Stimulated activated CD8-positive, alpha-beta memory T cell treated with anti-CD3 and anti-CD28 coated beads, Interleukin-15, amount 100 ng/mL, for 4 hours (primary cell): ENCODE data around the gene FSCB.
"Not testable (repeated sequence)": the region's sequence is repeated elsewhere in the genome, so short reads cannot be mapped to it uniquely, and the experiment has no call there.

ENCODE experiments used
- DNase-seq, 2 donors: peaks; one replicate each; pipeline ENCODE4 v3.0.0-alpha.2; 2020; ENCODE audit warnings: low read depth in 2 of 2

Gene FSCB, protein sequence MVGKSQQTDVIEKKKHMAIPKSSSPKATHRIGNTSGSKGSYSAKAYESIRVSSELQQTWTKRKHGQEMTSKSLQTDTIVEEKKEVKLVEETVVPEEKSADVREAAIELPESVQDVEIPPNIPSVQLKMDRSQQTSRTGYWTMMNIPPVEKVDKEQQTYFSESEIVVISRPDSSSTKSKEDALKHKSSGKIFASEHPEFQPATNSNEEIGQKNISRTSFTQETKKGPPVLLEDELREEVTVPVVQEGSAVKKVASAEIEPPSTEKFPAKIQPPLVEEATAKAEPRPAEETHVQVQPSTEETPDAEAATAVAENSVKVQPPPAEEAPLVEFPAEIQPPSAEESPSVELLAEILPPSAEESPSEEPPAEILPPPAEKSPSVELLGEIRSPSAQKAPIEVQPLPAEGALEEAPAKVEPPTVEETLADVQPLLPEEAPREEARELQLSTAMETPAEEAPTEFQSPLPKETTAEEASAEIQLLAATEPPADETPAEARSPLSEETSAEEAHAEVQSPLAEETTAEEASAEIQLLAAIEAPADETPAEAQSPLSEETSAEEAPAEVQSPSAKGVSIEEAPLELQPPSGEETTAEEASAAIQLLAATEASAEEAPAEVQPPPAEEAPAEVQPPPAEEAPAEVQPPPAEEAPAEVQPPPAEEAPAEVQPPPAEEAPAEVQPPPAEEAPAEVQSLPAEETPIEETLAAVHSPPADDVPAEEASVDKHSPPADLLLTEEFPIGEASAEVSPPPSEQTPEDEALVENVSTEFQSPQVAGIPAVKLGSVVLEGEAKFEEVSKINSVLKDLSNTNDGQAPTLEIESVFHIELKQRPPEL

GRCh38 chr14:44507183-44507582, at the start of gene FSCB:
Gene FSCB, minus strand, starts transcription at chr14:44507283. Its CDS starts 296 bp downstream, at chr14:44506987.
- no peak for DNase-seq

DNA sequence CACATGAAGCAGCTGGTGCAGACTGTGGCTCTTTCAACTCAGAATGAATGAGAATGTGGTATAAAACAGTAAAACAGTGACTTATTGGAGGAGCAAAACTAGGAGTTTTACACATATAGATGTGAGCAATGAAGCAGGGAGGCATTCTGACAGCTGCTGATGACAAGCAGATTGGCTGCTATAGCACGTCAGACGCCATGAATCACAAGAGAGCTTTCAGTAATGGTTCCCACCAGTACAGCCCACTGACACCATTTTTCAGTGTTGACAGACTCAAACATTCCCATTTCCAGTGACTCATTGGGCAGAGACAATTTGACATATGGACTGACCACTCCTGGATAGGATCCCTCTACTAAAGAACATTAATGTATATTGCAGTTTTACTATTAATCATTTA, 24.6 kb upstream of the FSCB start:
- DNase-seq: no peak

GRCh38 chr14:44530475-44530874, 23.4 kb upstream of the FSCB start:
- no peak for DNase-seq

- no peak for DNase-seq
Observed at GRCh38 chr14:44529026-44529425, 21.9 kb upstream of the FSCB start.

DNA sequence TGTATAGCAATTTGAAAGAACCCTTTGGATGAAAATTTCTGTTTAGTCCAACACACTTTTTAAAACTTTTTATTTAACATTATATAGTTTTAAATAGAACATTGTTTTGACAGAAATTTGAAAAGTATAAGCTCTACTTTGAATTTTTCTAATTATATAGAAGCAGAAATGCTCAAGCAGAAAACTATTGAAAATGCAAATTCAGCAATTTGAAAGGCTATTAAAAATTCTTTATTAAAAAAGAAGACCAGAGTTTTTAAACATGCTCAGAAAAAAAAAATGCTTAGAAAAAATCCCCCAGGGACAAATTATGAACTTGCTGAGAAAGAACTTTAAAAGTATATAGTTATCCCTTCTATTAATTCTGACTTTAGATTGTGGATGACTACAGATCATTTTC, 21.1 kb upstream of the FSCB start:
- DNase-seq: no peak

- DNase-seq: no peak
Observed at GRCh38 chr14:44525237-44525636, 18.2 kb upstream of the FSCB start.

DNA sequence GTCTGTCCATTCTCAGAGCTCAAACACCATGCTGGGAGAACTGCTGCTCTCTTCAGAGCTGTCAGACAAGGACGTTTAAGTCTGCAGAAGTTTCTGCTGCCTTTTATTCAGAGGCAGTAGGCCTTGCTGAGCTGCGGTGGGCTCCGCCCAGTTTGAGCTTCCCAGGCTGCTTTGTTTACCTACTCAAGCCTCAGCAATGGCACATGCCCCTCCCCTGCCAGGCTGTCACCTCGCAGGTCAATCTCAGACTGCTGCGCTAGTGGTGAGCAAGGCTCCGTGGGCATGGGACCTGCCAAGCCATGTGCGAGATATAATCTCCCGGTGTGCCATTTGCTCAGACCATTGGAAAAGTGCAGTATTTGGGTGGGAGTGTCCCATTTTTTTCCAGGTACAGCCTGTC, 8.6 kb upstream of the FSCB start:
- not testable (repeated sequence) for DNase-seq

DNA sequence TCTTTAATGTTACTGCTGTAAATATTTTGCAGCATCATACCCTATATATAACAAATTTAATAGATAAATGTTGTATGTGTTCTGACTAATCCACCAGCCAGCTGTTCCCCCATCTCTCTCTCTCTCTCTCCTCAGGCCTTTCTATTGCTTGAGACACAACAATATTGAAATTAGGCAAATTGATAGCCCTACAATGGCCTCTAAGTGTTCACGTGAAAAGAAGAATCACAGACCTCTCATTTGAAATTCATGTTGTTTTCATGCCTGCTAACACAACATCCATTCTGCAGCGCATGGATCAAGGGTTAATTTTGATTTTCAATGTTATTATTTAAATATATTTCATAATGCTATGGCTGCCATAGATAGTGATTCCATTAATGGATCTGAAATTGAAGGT, 1.8 kb upstream of the FSCB start:
- DNase-seq: no peak

DNA sequence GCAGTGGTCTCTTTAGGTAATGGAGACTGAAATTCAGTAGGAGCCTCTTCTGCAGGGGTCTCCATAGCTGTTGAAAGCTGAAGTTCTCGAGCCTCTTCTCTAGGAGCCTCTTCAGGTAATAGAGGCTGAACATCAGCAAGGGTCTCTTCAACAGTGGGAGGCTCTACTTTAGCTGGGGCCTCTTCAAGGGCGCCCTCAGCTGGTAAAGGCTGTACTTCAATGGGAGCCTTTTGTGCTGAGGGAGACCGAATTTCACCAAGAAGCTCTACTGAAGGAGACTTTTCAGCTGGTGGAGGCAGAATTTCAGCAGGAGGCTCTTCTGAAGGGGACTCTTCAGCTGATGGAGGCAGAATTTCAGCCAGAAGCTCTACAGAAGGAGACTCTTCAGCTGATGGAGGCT, 1.5 kb downstream of the FSCB start:
- no peak for DNase-seq

DNA sequence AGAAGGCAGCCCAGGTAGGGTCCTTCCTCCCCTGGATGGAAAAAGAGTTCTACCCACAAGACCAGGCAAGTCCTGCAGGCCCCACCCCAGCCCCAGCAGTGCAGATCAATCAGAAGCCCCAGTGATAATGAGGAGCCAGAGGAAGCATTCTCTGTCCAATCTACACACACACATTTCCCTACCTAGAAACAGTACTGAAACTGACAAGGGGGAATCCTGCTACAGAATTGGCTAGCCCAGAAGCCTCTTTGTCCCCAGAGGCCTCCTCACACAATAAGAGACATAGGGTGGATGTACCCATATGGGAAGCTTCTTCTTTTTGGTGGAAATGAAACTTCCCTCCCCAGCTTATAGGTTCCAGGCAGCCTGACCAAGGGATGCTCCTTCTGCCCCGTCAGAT, 9.9 kb downstream of the FSCB start:
- DNase-seq: no peak

GRCh38 chr14:44494137-44494536, 12.9 kb downstream of the FSCB start:
- DNase-seq: no peak

- no peak for DNase-seq
Observed at GRCh38 chr14:44490966-44491365, 16.1 kb downstream of the FSCB start.

DNA sequence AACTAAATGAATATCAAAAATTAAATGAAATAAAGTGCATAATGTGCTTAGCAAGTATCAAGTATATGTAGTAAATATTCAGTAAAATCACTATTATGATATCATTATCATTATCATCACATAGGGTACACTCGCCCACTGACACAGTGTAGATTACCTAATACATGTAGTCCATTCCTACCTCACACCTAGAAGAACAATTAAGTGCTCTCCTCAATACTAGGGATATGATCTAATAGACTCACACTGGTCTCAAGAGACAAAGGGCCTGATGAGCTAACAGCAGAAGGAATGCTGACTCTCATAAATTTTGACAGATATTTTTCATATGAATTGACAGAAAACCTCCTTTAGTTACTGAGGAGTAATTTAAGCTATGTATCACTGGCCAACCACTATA, 29.1 kb downstream of the FSCB start:
- DNase-seq: no peak

GRCh38 chr14:44468771-44469170, 38.3 kb downstream of the FSCB start:
- DNase-seq: no peak

GRCh38 chr14:44463356-44464004, 43.6 kb downstream of the FSCB start:
- DNase-seq: no peak

- DNase-seq: no peak
Observed at GRCh38 chr14:44462381-44462780, 44.7 kb downstream of the FSCB start.

DNA sequence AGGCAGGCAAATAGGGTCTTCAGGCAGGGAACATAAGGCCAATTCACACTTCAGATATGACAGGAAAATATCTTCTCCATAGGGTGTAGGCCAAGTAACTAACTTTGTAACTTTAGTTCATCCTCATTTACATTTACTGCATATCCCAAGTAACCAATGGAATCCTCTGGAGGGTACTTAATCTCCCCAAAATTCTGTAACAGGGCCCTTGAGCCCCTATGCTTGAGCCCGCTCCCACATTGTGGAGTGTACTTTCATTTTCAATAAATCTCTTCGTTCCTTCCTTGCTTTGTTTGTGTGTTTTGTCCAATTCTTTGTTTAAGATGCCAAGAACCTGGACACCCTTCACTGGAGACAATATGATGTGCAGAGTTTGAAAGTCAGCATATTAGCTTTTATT, 45.3 kb downstream of the FSCB start:
- DNase-seq: no peak
